ENCODE results near the gene SIRT7.

Gene SIRT7

GRCh38 chr17:81905993-81906392 lies 12.0 kb downstream of the SIRT7 start:
- H3K27ac ChIP-seq (ENCODE audit: low read depth, low read length): no peak overlapping the region
- WGBS: 97% methylated on average over 10 of the region's 10 CpGs
- peaks cover 31% of the 10 kb centered on the region for H3K27me3 ChIP-seq (ENCODE audit: insufficient read depth, low read length)
- no peak overlapping the region for H3K9ac ChIP-seq (ENCODE audit: low read depth, low read length)
- H3K9me3 ChIP-seq (ENCODE audit: insufficient read depth, low read depth, low read length): no peaks in the 10 kb centered on the region
- H3K4me3 ChIP-seq (ENCODE audit: low read length): no peak overlapping the region
- H3K4me1 ChIP-seq (ENCODE audit: insufficient read depth, low read length): no peaks in the 10 kb centered on the region
- H3K36me3 ChIP-seq (ENCODE audit: insufficient read depth, low read length): 0 out of 2 replicates have a peak, but pooled peaks cover 7% of the 10 kb centered on the region

- no peaks in the 10 kb centered on the region for H3K4me1 ChIP-seq (ENCODE audit: insufficient read depth, low read length)
- no peak overlapping the region for H3K27ac ChIP-seq (ENCODE audit: low read depth, low read length)
- no peak overlapping the region for H3K4me3 ChIP-seq (ENCODE audit: low read length)
- no peaks in the 10 kb centered on the region for H3K9me3 ChIP-seq (ENCODE audit: insufficient read depth, low read depth, low read length)
- H3K36me3 ChIP-seq (ENCODE audit: insufficient read depth, low read length): 0 out of 2 replicates have a peak, but pooled peaks cover 7% of the 10 kb centered on the region
- no peak overlapping the region for H3K9ac ChIP-seq (ENCODE audit: low read depth, low read length)
- H3K27me3 ChIP-seq (ENCODE audit: insufficient read depth, low read length): peaks cover 32% of the 10 kb centered on the region
- 93% methylated on average over 16 of the region's 16 CpGs for WGBS
Measured at GRCh38 chr17:81905424-81905875, 12.5 kb downstream of the SIRT7 start.

GRCh38 chr17:81904600-81905423 lies 13.2 kb downstream of the SIRT7 start:
- Histone ChIP-seq H3K9ac (ENCODE audit: low read depth, low read length) (no peak overlapping the region), H3K4me3 (ENCODE audit: low read length) (no peak overlapping the region), H3K4me1 (ENCODE audit: insufficient read depth, low read length) (no peaks in the 10 kb centered on the region), H3K36me3 (ENCODE audit: insufficient read depth, low read length) (peaks cover 10% of the 10 kb centered on the region; the same call in 1 of the 2 replicates), H3K27me3 (ENCODE audit: insufficient read depth, low read length) (peaks cover 25% of the 10 kb centered on the region), H3K9me3 (ENCODE audit: insufficient read depth, low read depth, low read length) (no peaks in the 10 kb centered on the region), H3K27ac (ENCODE audit: low read depth, low read length) (no peak overlapping the region)
- 93% methylated on average over 28 of the region's 28 CpGs for WGBS

GRCh38 chr17:81903896-81904599 lies 13.9 kb downstream of the SIRT7 start:
- H3K9me3 ChIP-seq (ENCODE audit: insufficient read depth, low read depth, low read length): no peaks in the 10 kb centered on the region
- WGBS: 96% methylated on average over 24 of the region's 24 CpGs
- no peak overlapping the region for H3K9ac ChIP-seq (ENCODE audit: low read depth, low read length)
- peaks cover 25% of the 10 kb centered on the region for H3K27me3 ChIP-seq (ENCODE audit: insufficient read depth, low read length)
- no peak overlapping the region for H3K4me3 ChIP-seq (ENCODE audit: low read length)
- H3K4me1 ChIP-seq (ENCODE audit: insufficient read depth, low read length): no peaks in the 10 kb centered on the region
- no peak overlapping the region for H3K27ac ChIP-seq (ENCODE audit: low read depth, low read length)
- peaks cover 11% of the 10 kb centered on the region; the same call in 1 of the 2 replicates for H3K36me3 ChIP-seq (ENCODE audit: insufficient read depth, low read length)

GRCh38 chr17:81903415-81903831 lies 14.6 kb downstream of the SIRT7 start:
- Histone ChIP-seq H3K36me3 (ENCODE audit: insufficient read depth, low read length) (peaks cover 14% of the 10 kb centered on the region), H3K27me3 (ENCODE audit: insufficient read depth, low read length) (peaks cover 25% of the 10 kb centered on the region), H3K27ac (ENCODE audit: low read depth, low read length) (no peak overlapping the region), H3K9ac (ENCODE audit: low read depth, low read length) (no peak overlapping the region), H3K4me1 (ENCODE audit: insufficient read depth, low read length) (no peaks in the 10 kb centered on the region; the same call in 1 of the 2 replicates), H3K9me3 (ENCODE audit: insufficient read depth, low read depth, low read length) (no peaks in the 10 kb centered on the region), H3K4me3 (ENCODE audit: low read length) (no peak overlapping the region)
- 94% methylated on average over 10 of the region's 10 CpGs for WGBS

GRCh38 chr17:81902653-81903414 lies 15.1 kb downstream of the SIRT7 start:
- peaks cover 20% of the 10 kb centered on the region for H3K36me3 ChIP-seq (ENCODE audit: insufficient read depth, low read length)
- H3K9me3 ChIP-seq (ENCODE audit: insufficient read depth, low read depth, low read length): no peaks in the 10 kb centered on the region
- no peak overlapping the region for H3K27ac ChIP-seq (ENCODE audit: low read depth, low read length)
- peaks cover 25% of the 10 kb centered on the region for H3K27me3 ChIP-seq (ENCODE audit: insufficient read depth, low read length)
- no peaks in the 10 kb centered on the region; the same call in 1 of the 2 replicates for H3K4me1 ChIP-seq (ENCODE audit: insufficient read depth, low read length)
- WGBS: 60% methylated on average over 47 of the region's 47 CpGs
- peak overlapping the region; percentile 49 for H3K4me3 ChIP-seq (ENCODE audit: low read length)
- peak overlapping the region; percentile 58; the same call in 1 of the 2 replicates for H3K9ac ChIP-seq (ENCODE audit: low read depth, low read length)

GRCh38 chr17:81902023-81902652 lies 15.8 kb downstream of the SIRT7 start, which contains the start of gene NPB:
TSS of gene NPB (plus strand) at chr17:81902238. CDS start at chr17:81902278, 40 bp downstream.
- Histone ChIP-seq H3K9me3 (ENCODE audit: insufficient read depth, low read depth, low read length) (no peaks in the 10 kb centered on the region), H3K4me3 (ENCODE audit: low read length) (peak within 1 kb of the TSS; percentile 49), H3K27me3 (ENCODE audit: insufficient read depth, low read length) (peaks cover 25% of the 10 kb centered on the region), H3K36me3 (ENCODE audit: insufficient read depth, low read length) (peaks cover 27% of the 10 kb centered on the region), H3K9ac (ENCODE audit: low read depth, low read length) (peak within 1 kb of the TSS; percentile 58), H3K27ac (ENCODE audit: low read depth, low read length) (no peak within 1 kb of the TSS), H3K4me1 (ENCODE audit: insufficient read depth, low read length) (no peaks in the 10 kb centered on the region; the same call in 1 of the 2 replicates)
- WGBS: 3% methylated on average over 79 of the region's 79 CpGs

GRCh38 chr17:81901167-81902022 lies 16.6 kb downstream of the SIRT7 start:
- peak overlapping the region; percentile 49 for H3K4me3 ChIP-seq (ENCODE audit: low read length)

GRCh38 chr17:81900181-81900820 lies 17.7 kb downstream of the SIRT7 start:
- 89% methylated on average over 18 of the region's 18 CpGs for WGBS
- Histone ChIP-seq H3K9ac (ENCODE audit: low read depth, low read length) (no peak overlapping the region), H3K36me3 (ENCODE audit: insufficient read depth, low read length) (peaks cover 38% of the 10 kb centered on the region), H3K9me3 (ENCODE audit: insufficient read depth, low read depth, low read length) (no peaks in the 10 kb centered on the region), H3K4me1 (ENCODE audit: insufficient read depth, low read length) (no peaks in the 10 kb centered on the region; the same call in 1 of the 2 replicates), H3K27ac (ENCODE audit: low read depth, low read length) (no peak overlapping the region), H3K27me3 (ENCODE audit: insufficient read depth, low read length) (peaks cover 25% of the 10 kb centered on the region), H3K4me3 (ENCODE audit: low read length) (no peak overlapping the region)

More at GRCh38 chr17:81901167-81902022, 16.6 kb downstream of the SIRT7 start:
- Histone ChIP-seq H3K4me1 (ENCODE audit: insufficient read depth, low read length) (no peaks in the 10 kb centered on the region; the same call in 1 of the 2 replicates), H3K9ac (ENCODE audit: low read depth, low read length) (0 out of 2 replicates have a peak overlapping the region, but pooled peaks have one; percentile 44), H3K36me3 (ENCODE audit: insufficient read depth, low read length) (peaks cover 30% of the 10 kb centered on the region), H3K9me3 (ENCODE audit: insufficient read depth, low read depth, low read length) (no peaks in the 10 kb centered on the region), H3K27me3 (ENCODE audit: insufficient read depth, low read length) (peaks cover 25% of the 10 kb centered on the region), H3K27ac (ENCODE audit: low read depth, low read length) (no peak overlapping the region)
- WGBS: 61% methylated on average over 21 of the region's 21 CpGs
